IMR-90 (cell line): Measurements from ENCODE around the gene SMG1. TPM values are rescaled to one million over a fixed set of nuclear protein-coding genes. Genes with fewer than 3 reads are reported as not detected.

Experiments used
- ATAC-seq: fragments of 200-7000 bp; cut with Tn5 transposase; 2 replicates; pipeline ENCODE4 v1.9.1; 2020; ENCODE audit warnings: low read depth, mild to moderate bottlenecking, moderate library complexity
- BruUV-seq: library from RNA; stranded (reverse); fragments of 400-500 nt; replicated peaks from 2 replicates; lab custom pipeline; 2021; lab: Mats Ljungman, UMichigan
- CTCF ChIA-PET: fragments of 300-600 bp; formaldehyde crosslinking; extraction: SDS; loops from one replicate; lab custom pipeline; 2021; ENCODE audit warnings: antibody characterized with exemption; lab: Yijun Ruan, JAX
- POLR2A ChIA-PET: fragments of 300-600 bp; sonication (Branson Sonifier 250); formaldehyde crosslinking; loops from one replicate; lab custom pipeline; 2022; ENCODE audit warnings: antibody characterized with exemption; ENCODE audit not compliant: unreplicated experiment; lab: Charles Lee
- DNase-seq: peaks from one replicate; pipeline ENCODE4 v3.0.0; 2013
- H2AFZ ChIP-seq: replicated peaks from 2 replicates; pipeline ENCODE3; 2013; ENCODE audit warnings: low read length, mild to moderate bottlenecking; ENCODE audit not compliant: poor library complexity
- H2AK5ac ChIP-seq: 2 replicates; pipeline ENCODE4 v1.6.1; 2013; ENCODE audit warnings: low read depth, low read length, inconsistent platforms
- H2AK9ac ChIP-seq: replicated peaks from 2 replicates; pipeline ENCODE3; 2013; ENCODE audit warnings: mild to moderate bottlenecking, low read depth, low read length, moderate library complexity; ENCODE audit not compliant: poor library complexity
- H2BK120ac ChIP-seq: 2 replicates; pipeline ENCODE4 v1.6.1; 2013; ENCODE audit warnings: low read depth, low read length, inconsistent platforms
- H2BK15ac ChIP-seq: 3 replicates; pipeline ENCODE4 v1.6.1; 2013; ENCODE audit warnings: low read depth, low read length, inconsistent platforms
- H2BK20ac ChIP-seq: 2 replicates; pipeline ENCODE4 v1.6.1; 2013; ENCODE audit warnings: low read depth, mild to moderate bottlenecking, inconsistent platforms, low read length, moderate library complexity
- H2BK5ac ChIP-seq: 2 replicates; pipeline ENCODE4 v1.6.1; 2013; ENCODE audit warnings: mild to moderate bottlenecking, low read depth, low read length, inconsistent platforms; ENCODE audit not compliant: poor library complexity, severe bottlenecking
- H3K14ac ChIP-seq: replicated peaks from 2 replicates; pipeline ENCODE4 v1.6.1; 2013; ENCODE audit warnings: low read depth, low read length, inconsistent platforms
- H3K18ac ChIP-seq: 2 replicates; pipeline ENCODE4 v1.6.1; 2013; ENCODE audit warnings: low read depth, low read length, control low read depth
- H3K23ac ChIP-seq: 2 replicates; pipeline ENCODE4 v1.6.1; 2013; ENCODE audit warnings: low read depth, low read length, inconsistent platforms
- H3K27ac ChIP-seq: 2 replicates; pipeline ENCODE4 v1.5.1; 2013; ENCODE audit warnings: mild to moderate bottlenecking, control low read depth, low read length; ENCODE audit not compliant: insufficient read depth
- H3K27me3 ChIP-seq: 2 replicates; pipeline ENCODE4 v1.6.1; 2013; ENCODE audit warnings: low read length; ENCODE audit not compliant: control insufficient read depth, insufficient read depth
- H3K36me3 ChIP-seq: 2 replicates; pipeline ENCODE4 v1.6.1; 2013; ENCODE audit warnings: low read length, mixed read lengths; ENCODE audit not compliant: control insufficient read depth, insufficient read depth
- H3K4ac ChIP-seq: 2 replicates; pipeline ENCODE4 v1.6.1; 2013; ENCODE audit warnings: low read depth, low read length, inconsistent platforms
- H3K4me1 ChIP-seq: 2 replicates; pipeline ENCODE4 v1.6.1; 2013; ENCODE audit warnings: low read length, mixed read lengths; ENCODE audit not compliant: control insufficient read depth, insufficient read depth
- H3K4me2 ChIP-seq: 2 replicates; pipeline ENCODE4 v1.6.1; 2013; ENCODE audit warnings: low read depth, mild to moderate bottlenecking, control low read depth, low read length, moderate library complexity
- H3K4me3 ChIP-seq: 2 replicates; pipeline ENCODE4 v1.5.1; 2013; ENCODE audit warnings: low read depth, mild to moderate bottlenecking, control low read depth, low read length, moderate library complexity; ENCODE audit not compliant: insufficient read depth
- H3K56ac ChIP-seq: 2 replicates; pipeline ENCODE4 v1.6.1; 2013; ENCODE audit warnings: low read length, inconsistent platforms; ENCODE audit not compliant: insufficient read depth; ENCODE audit errors: extremely low read depth
- H3K79me1 ChIP-seq, 2 experiments: 2 replicates each; pipeline ENCODE4 v1.6.1; 2013; ENCODE audit warnings: low read length in 2 of 2, inconsistent platforms in 1 of 2, low read depth in 1 of 2
- H3K9ac ChIP-seq: 2 replicates; pipeline ENCODE4 v1.6.1; 2013; ENCODE audit warnings: low read depth, low read length, control low read depth
- H3K9me1 ChIP-seq: 2 replicates; pipeline ENCODE4 v1.6.1; 2013; ENCODE audit warnings: low read length, inconsistent platforms; ENCODE audit not compliant: insufficient read depth
- H3K9me3 ChIP-seq: 2 replicates; pipeline ENCODE4 v1.6.1; 2013; ENCODE audit warnings: low read length; ENCODE audit not compliant: control insufficient read depth, insufficient read depth
- H4K20me1 ChIP-seq: 2 replicates; pipeline ENCODE4 v1.6.1; 2013; ENCODE audit warnings: low read length, inconsistent platforms; ENCODE audit not compliant: insufficient read depth
- H4K5ac ChIP-seq: 2 replicates; pipeline ENCODE4 v1.6.1; 2013; ENCODE audit warnings: mild to moderate bottlenecking, low read depth, low read length, control low read depth
- H4K8ac ChIP-seq, 2 experiments: 2 replicates each; pipeline ENCODE4 v1.6.1; 2013; ENCODE audit warnings: low read depth in 2 of 2, low read length in 2 of 2, control low read depth in 1 of 2, inconsistent platforms in 1 of 2
- H4K91ac ChIP-seq: 2 replicates; pipeline ENCODE4 v1.6.1; 2013; ENCODE audit warnings: low read depth, low read length, inconsistent platforms; ENCODE audit not compliant: insufficient read depth
- BHLHE40 ChIP-seq: fragments of 150-350 bp; IDR thresholded peaks from 2 replicates; pipeline ENCODE4 v1.6.1; 2016; ENCODE audit warnings: mild to moderate bottlenecking, low read depth, low read length
- CEBPB ChIP-seq: IDR thresholded peaks from 2 replicates; pipeline ENCODE4 v1.6.1; 2012; ENCODE audit warnings: low read depth, low read length, improper control_type of control experiment
- CHD1 ChIP-seq: IDR thresholded peaks from 2 replicates; pipeline ENCODE4 v1.6.1; 2012; ENCODE audit warnings: low read depth, low read length, improper control_type of control experiment
- CTCF ChIP-seq: conservative IDR thresholded peaks from 2 replicates; pipeline ENCODE4 v1.5.1; 2012; ENCODE audit warnings: mild to moderate bottlenecking, low read depth, low read length, improper control_type of control experiment
- ELK1 ChIP-seq: fragments of 150-350 bp; IDR thresholded peaks from 2 replicates; pipeline ENCODE4 v1.6.1; 2016; ENCODE audit warnings: low read depth, mild to moderate bottlenecking, low read length, moderate library complexity, borderline replicate concordance
- FOS ChIP-seq: fragments of 150-350 bp; IDR thresholded peaks from 2 replicates; pipeline ENCODE4 v1.6.1; 2016; ENCODE audit warnings: low read depth, low read length
- MXI1 ChIP-seq: IDR thresholded peaks from 2 replicates; pipeline ENCODE4 v1.6.1; 2012; ENCODE audit warnings: low read depth, mild to moderate bottlenecking, low read length, moderate library complexity, borderline replicate concordance
- NFE2L2 ChIP-seq: fragments of 150-350 bp; IDR thresholded peaks from 2 replicates; pipeline ENCODE4 v1.6.1; 2016; ENCODE audit warnings: low read depth, mild to moderate bottlenecking, low read length
- POLR2A ChIP-seq: IDR thresholded peaks from 2 replicates; pipeline ENCODE4 v1.6.1; 2012; ENCODE audit warnings: mild to moderate bottlenecking, low read depth, low read length
- RAD21 ChIP-seq: IDR thresholded peaks from 2 replicates; pipeline ENCODE4 v1.6.1; 2012; ENCODE audit warnings: low read length, improper control_type of control experiment
- RCOR1 ChIP-seq: IDR thresholded peaks from 2 replicates; pipeline ENCODE4 v1.6.1; 2012; ENCODE audit warnings: mild to moderate bottlenecking, low read length, improper control_type of control experiment; ENCODE audit not compliant: insufficient replicate concordance
- RFX5 ChIP-seq: IDR thresholded peaks from 2 replicates; pipeline ENCODE4 v1.8.0; 2012; ENCODE audit warnings: low read depth, mild to moderate bottlenecking, low read length, moderate library complexity
- SMC3 ChIP-seq: fragments of 150-350 bp; IDR thresholded peaks from 2 replicates; pipeline ENCODE4 v1.6.1; 2016; ENCODE audit warnings: low read depth, mild to moderate bottlenecking, antibody characterized with exemption, low read length, moderate library complexity
- WGBS, 2 experiments: methylation state at CpG; one replicate each; pipeline versions ENCODE4 v1.1.5 to v1.1.7; 2013; ENCODE audit warnings: missing lambda C conversion rate in 2 of 2; ENCODE audit not compliant: insufficient read length in 1 of 2; ENCODE audit errors: extremely low coverage in 2 of 2; 5-methylcytosine and 5-hydroxymethylcytosine counted together
- dilution Hi-C: fragments of 300-500 bp; cut with HindIII; formaldehyde crosslinking; loops from one replicate; pipeline ENCODE4 v1.14.3; 2018; ENCODE audit warnings: low sequenced_read_pairs; ENCODE audit not compliant: unreplicated experiment
- in situ Hi-C: fragments of 300-500 bp; cut with MboI; formaldehyde crosslinking; loops from 3 replicates; pipeline ENCODE4 v1.14.3; 2019; ENCODE audit warnings: low sequenced_read_pairs, inconsistent platforms, mixed read lengths
- intact Hi-C: fragments of 100-400 bp; cut with micrococcal nuclease; formaldehyde crosslinking; loops from 2 replicates; pipeline ENCODE4 v1.10.0; 2022
- polyA plus RNA-seq, 3 experiments: library from polyadenylated mRNA; depleted of rRNA; stranded (reverse); fragments of >200 nt; gene quantifications; 2 replicates each; pipeline ENCODE4 v1.2.3, GENCODE V29; 2012; ENCODE audit warnings: low replicate concordance in 1 of 3
- total RNA-seq: library from RNA; depleted of rRNA; stranded (reverse); fragments of >200 nt; gene quantifications from 2 replicates; pipeline ENCODE4 v1.2.3, GENCODE V29; 2012
- TF ChIP-seq, protein P1 (sequence below): fragments of 150-350 bp; IDR thresholded peaks from 2 replicates; pipeline ENCODE4 v1.6.1; 2017; ENCODE audit warnings: mild to moderate bottlenecking, antibody characterized with exemption, low read length, low read depth

The SMG1 gene
- total and polyA plus RNA-seq, 2 of the 4 experiments (the other 2 are of a cell fraction) = 13.4 to 53.8 TPM

DNA sequence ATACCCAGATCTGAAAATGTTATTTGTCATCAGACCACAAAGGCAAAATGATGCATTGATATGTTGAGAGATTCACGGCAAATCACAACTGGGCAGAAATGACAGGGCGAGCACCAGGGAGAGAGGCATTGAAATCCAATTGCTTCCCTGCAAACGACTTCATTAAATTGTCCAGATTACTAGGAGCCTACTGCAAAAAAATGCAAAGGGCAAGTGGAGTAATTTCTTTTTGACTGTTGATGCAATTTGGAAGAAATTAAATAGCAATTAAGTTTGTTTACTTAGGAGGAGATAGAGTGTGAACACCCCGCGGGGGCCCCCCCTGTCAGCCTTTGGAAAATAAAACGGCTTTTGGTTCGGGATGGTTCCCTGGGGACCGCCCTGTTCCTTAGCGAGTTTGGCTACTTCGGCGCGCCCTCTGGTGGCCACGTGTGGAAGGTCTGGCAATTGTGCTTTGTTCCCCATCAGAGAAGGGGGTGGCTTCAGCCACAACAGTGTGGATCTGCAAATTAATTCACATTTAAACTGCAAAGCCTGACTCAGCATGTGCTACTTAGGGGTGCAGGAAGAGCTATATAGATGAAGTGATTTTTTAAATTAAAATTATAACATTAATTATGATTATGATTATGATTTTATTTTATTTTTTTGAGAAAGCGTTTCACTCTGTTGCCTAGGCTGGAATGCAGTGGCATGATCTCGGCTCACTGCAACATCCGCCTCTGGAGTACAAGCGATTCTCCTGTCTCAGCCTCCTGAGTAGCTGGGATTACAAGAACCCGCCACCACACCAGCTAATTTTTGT, 43.0 kb upstream of the SMG1 start:
- in situ Hi-C loops = no loop called here
- no peak overlapping the region for H4K91ac ChIP-seq
- ChIA-PET CTCF (interaction anchor here (0.8 to 1.0 kb wide), 2 partner anchors 24 to 201 kb away, joined by 3 read pairs; no protein-coding TSS in a partner anchor), POLR2A (interaction anchor here (0.6 kb wide), 1 partner anchor 167 kb away, joined by 8 read pairs; no protein-coding TSS in a partner anchor)
- dilution Hi-C loops = no loop called here
- BruUV-seq = no TSS peak
- no peak overlapping the region for H2BK120ac ChIP-seq
- no peaks in the 10 kb centered on the region for H3K36me3 ChIP-seq
- H3K4me3 ChIP-seq = peak overlapping the region; percentile 28; the same call in 1 of the 2 replicates
- no peak overlapping the region for H4K8ac ChIP-seq
- no peak overlapping the region for H2AK5ac ChIP-seq
- H3K9me3 ChIP-seq = no peaks in the 10 kb centered on the region
- H3K4me1 ChIP-seq = no peaks in the 10 kb centered on the region
- H3K27me3 ChIP-seq = no peaks in the 10 kb centered on the region
- H3K4me2 ChIP-seq = peak overlapping the region; percentile 71
- H2BK15ac ChIP-seq = no peak overlapping the region
- no peak overlapping the region for H3K56ac ChIP-seq
- H3K9ac ChIP-seq = no peak overlapping the region
- intact Hi-C loops = loop anchor here (1.0 kb wide), 1 partner anchor 168 kb away; the partner anchor contains the start of gene ARL6IP1
- peak overlapping the region; percentile 16 for H2AK9ac ChIP-seq
- no peaks in the 10 kb centered on the region for H4K20me1 ChIP-seq
- H3K4ac ChIP-seq = no peak overlapping the region
- H4K5ac ChIP-seq = no peak overlapping the region
- no peaks in the 10 kb centered on the region for H3K9me1 ChIP-seq
- no peak overlapping the region for H3K14ac ChIP-seq
- no peak overlapping the region for H3K18ac ChIP-seq
- no peaks in the 10 kb centered on the region for H3K79me1 ChIP-seq
- DNase-seq (peak; percentile 49), ATAC-seq (peak; percentile 100)
- no peak overlapping the region for H3K23ac ChIP-seq
- no peak overlapping the region for H3K27ac ChIP-seq
- no peak overlapping the region for H2BK5ac ChIP-seq
- 0% methylated on average over 5 of the region's 18 CpGs; no CpG with 5 or more reads in 1 of the 2 experiments for WGBS, 2 experiments
- H2AFZ ChIP-seq = peak overlapping the region; percentile 58
- no peak overlapping the region for H2BK20ac ChIP-seq
- TF ChIP-seq BHLHE40 (no peak), NFE2L2 (no peak), CTCF (peak; percentile 84), POLR2A (no peak), SMC3 (peak; percentile 71), FOS (no peak), ELK1 (no peak), MXI1 (no peak), RCOR1 (no peak), CEBPB (no peak), RFX5 (no peak), CHD1 (no peak), RAD21 (peak; percentile 79)
- TF ChIP-seq, protein P1, sequence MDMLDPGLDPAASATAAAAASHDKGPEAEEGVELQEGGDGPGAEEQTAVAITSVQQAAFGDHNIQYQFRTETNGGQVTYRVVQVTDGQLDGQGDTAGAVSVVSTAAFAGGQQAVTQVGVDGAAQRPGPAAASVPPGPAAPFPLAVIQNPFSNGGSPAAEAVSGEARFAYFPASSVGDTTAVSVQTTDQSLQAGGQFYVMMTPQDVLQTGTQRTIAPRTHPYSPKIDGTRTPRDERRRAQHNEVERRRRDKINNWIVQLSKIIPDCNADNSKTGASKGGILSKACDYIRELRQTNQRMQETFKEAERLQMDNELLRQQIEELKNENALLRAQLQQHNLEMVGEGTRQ = no peak
